Measurements from ENCODE around the gene AMFR. TPM values are rescaled to one million over a fixed set of nuclear protein-coding genes. Genes with fewer than 3 reads are reported as not detected.

AMFR gene
- total RNA-seq, 1 experiment from 2014 or later: 197 TPM

DNA sequence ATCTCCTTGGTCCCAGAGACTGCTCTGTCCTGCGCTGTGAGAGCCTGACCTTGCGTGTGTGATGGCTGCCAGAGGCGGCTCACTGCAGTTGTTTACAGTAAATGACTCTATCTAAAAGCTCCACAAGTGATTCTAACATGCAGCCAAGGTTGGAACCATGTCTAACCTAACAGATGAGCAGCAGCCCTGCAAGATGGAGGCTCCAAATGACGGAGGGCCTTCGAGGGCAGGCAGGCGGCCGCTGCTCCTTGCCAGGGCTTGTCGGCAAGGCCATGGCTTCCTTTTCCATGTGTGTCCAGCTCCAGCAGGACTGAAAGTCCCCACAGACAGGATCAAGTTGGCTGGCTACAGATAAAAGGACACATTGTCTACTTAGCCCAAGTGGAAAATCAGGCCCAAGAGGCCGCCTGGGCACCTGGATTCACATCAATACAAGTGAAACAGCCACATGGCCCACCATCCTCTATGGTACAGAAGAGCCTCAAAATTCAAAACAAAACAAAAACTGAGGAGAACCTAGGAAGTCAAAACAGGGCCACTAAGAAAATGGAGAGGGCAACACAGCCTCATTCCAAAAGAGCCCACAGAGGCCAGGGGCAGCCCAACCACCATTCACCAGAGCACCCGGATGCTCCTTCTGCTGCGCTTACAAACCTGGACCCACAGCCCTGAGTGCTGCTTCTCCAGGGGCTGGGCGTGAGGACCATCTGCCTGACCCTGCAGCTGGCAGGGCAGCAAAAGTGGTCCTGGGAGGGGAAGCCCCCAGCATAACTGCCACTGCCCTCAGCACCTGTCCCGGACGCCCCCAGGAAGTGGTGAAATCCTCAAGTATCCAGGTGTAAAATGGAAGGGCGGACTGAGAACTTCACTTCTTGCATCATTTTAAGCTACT, 65.0 kb downstream of the AMFR start:
- Histone ChIP-seq H3K27ac (no peak overlapping the region), H3K27me3 (replicated peaks) (no peaks in the 10 kb centered on the region), H3K9me3 (replicated peaks) (no peaks in the 10 kb centered on the region), H3K36me3 (peaks cover 36% of the 10 kb centered on the region), H3K4me1 (replicated peaks) (peaks cover 21% of the 10 kb centered on the region), H3K4me3 (no peak overlapping the region)
- DNase-seq (ENCODE audit: low read depth in 1 of 2, low spot score in 2 of 2): peak in 1 of 2 experiments; percentile 38

DNA sequence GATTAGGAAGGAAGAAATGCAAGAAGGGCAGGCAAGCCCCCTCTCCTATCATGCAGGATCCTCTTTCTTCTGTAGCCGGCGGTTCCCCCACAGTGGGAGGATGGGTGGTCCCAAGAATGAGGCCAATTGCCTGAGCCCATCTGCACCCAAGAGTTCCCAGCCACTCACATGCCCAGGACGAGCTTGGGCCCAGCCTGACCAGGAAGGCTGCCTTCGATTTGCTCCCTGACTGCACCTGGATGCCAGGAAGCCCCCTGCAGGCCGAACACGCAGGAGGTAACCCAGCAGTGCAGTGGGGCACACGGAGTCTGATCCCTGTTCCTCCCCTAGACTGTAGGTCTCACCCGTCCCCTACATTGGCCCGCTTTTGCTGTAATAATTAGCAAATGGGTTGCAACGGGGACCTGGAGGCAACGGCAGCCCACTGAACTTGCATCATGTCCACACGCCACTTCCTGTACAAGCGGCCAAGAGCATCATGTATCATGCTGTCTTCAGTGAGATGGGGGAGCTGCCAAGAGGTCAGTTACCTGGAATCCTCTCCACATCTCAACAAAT, 67.5 kb downstream of the AMFR start:
- DNase-seq (ENCODE audit: low read depth in 1 of 2, low spot score in 2 of 2): peak in 1 of 2 experiments; percentile 47
- peak overlapping the region; percentile 88 for H3K27ac ChIP-seq
- H3K4me1 ChIP-seq (replicated peaks): peaks cover 23% of the 10 kb centered on the region
- peak overlapping the region; percentile 26 for H3K4me3 ChIP-seq
- H3K9me3 ChIP-seq (replicated peaks): no peaks in the 10 kb centered on the region
- peaks cover 13% of the 10 kb centered on the region for H3K36me3 ChIP-seq
- H3K27me3 ChIP-seq (replicated peaks): no peaks in the 10 kb centered on the region

DNA sequence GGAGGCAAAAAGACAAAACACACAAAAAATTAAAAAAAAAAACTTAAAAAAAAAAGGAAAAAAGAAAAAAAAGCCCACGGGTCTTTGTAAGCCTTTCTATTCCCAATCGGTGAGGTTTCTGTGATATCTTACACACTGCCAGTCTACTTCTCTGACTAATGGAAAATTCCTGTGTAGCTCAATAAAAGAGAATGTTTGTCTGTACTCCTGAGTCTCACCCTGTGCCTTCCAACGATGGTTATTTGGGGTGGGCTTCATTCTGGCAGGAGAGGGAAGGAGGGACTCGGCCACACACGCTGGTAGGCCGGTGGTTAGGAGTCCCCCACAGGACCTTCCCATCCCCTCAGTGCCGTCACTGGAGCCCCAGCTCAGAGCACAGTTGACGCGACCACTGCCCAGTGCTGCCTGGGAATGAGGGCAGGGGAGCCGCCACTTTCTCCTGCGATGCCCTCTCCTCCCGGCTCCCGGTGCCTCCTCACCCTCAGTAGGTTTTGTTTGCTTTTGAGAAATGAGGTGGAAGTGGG, 68.0 kb downstream of the AMFR start:
- peak in 1 of 2 experiments; percentile 62 for DNase-seq (ENCODE audit: low read depth in 1 of 2, low spot score in 2 of 2)
- peak overlapping the region; percentile 26 for H3K4me3 ChIP-seq
- H3K4me1 ChIP-seq (replicated peaks): peaks cover 23% of the 10 kb centered on the region
- no peaks in the 10 kb centered on the region for H3K27me3 ChIP-seq (replicated peaks)
- H3K27ac ChIP-seq: peak overlapping the region; percentile 88
- peaks cover 9% of the 10 kb centered on the region for H3K36me3 ChIP-seq
- no peaks in the 10 kb centered on the region for H3K9me3 ChIP-seq (replicated peaks)

DNA sequence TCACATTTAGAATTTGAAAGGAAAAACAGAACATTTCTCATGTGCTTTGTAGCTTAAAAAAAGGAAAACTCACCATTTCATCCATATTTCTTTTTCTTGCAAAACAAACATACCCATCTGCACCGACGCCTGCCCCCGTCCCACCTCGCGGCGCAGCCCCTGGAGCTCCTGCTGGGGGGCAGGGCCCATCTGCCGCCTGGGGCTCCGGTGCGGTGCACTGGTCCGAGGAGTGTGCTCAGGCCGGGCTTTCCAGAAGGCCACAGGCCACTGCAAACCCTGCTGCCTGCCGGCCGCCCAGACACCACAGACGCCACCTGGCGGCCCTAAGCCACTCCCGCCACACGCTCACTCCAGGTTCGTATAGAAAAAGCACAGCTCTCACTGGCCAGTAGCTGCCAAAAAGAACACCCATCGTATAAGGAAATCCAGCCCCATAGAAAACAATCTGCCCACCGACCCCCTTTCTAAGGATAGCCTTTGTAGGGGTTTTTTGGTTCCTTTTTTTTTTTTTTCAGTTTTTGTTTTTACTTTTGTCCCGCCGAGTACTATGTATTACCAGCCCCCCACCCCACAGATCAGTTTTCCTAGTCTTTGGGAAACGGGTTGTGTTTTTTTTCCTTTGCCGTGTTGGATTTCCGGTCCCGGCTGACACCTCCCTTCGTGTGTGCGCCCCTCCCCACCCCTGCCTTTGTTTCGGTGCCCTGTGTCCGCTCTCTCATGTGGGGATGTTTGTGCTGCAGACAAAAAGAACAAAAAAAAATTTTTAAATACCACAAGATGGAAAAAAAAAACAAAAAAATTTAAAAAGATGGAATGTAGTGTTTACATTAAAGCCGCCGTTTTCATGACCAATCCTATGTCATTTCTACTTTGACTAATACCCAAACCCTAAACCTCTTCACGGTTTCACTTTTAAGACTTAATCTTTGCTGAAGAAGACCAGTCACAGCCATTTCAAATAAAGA, 68.8 kb downstream of the AMFR start:
- peak; percentile 89 to 94 for DNase-seq (ENCODE audit: low read depth in 1 of 2, low spot score in 2 of 2)
- Histone ChIP-seq H3K4me1 (replicated peaks) (peaks cover 23% of the 10 kb centered on the region), H3K9me3 (replicated peaks) (no peaks in the 10 kb centered on the region), H3K27me3 (replicated peaks) (no peaks in the 10 kb centered on the region), H3K4me3 (peak overlapping the region; percentile 26), H3K27ac (peak overlapping the region; percentile 88), H3K36me3 (0 out of 2 replicates have a peak, but pooled peaks cover 2% of the 10 kb centered on the region)

DNA sequence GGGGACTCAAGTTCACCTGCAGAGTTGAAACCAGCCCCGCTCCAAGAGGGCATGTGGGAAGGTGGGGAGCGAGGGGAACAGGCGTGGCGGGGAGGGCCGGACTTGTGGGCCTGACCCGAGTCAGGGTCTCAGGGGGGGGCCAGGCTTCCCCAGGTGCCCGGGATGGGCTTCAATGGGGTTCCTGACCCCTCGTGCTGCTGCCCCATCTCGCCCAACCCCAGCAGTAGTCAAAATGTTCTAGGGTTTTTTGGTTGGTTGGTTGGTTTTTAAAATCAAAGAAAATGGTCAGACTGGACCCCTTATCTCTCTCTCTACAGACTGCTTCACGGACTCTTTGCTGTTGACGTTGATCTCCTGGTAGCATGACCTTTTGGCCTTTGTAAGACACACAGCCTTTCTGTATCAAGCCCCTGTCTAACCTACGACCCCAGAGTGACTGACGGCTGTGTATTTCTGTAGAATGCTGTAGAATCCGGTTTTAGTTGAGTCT, 69.5 kb downstream of the AMFR start:
- H3K27me3 ChIP-seq (replicated peaks): no peaks in the 10 kb centered on the region
- H3K36me3 ChIP-seq: 0 out of 2 replicates have a peak, but pooled peaks cover 2% of the 10 kb centered on the region
- DNase-seq (ENCODE audit: low read depth in 1 of 2, low spot score in 2 of 2): peak in 1 of 2 experiments; percentile 38
- H3K4me3 ChIP-seq: peak overlapping the region; percentile 26
- H3K4me1 ChIP-seq (replicated peaks): peaks cover 23% of the 10 kb centered on the region
- peak overlapping the region; percentile 88 for H3K27ac ChIP-seq
- no peaks in the 10 kb centered on the region for H3K9me3 ChIP-seq (replicated peaks)

DNA sequence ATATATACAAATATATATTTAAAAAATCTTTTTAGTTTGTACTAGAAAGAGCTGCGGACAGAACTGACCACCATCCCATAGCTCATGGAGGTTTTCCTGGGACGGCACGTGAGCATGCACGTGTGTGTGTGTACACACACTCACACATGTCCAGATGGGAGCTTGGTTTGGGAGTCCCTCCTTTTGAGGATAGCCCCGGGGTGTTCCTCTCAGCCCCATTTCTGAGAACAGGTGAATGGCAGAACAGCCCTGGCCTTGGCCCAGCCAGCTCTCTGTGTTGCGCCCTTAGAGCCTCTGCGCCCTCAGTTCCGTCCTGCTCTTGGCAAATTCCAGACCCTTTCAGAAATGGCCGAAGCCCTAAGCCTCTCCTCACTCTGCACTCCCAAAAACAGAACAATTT, 70.1 kb downstream of the AMFR start:
- no peaks in the 10 kb centered on the region for H3K9me3 ChIP-seq (replicated peaks)
- peaks cover 23% of the 10 kb centered on the region for H3K4me1 ChIP-seq (replicated peaks)
- H3K27me3 ChIP-seq (replicated peaks): no peaks in the 10 kb centered on the region
- H3K4me3 ChIP-seq: no peak overlapping the region
- peak in 1 of 2 experiments; percentile 26 for DNase-seq (ENCODE audit: low read depth in 1 of 2, low spot score in 2 of 2)
- no peaks in the 10 kb centered on the region for H3K36me3 ChIP-seq
- no peak overlapping the region for H3K27ac ChIP-seq

DNA sequence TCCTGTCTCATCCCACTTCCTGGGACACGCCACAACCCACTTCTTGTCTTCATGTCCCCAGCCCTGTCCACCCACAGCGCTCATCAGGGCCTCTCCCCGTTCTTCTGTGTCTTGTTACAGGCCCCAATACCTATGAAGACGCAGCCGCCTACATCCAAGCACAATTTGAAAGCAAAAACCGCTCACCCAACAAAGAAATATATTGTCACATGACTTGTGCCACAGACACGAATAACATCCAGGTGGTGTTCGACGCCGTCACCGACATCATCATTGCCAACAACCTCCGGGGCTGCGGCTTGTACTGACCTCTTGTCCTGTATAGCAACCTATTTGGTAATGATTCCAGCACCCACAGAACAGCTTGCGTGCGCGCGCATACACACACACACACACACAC, 70.6 kb downstream of the AMFR start:
- Histone ChIP-seq H3K4me1 (replicated peaks) (peaks cover 23% of the 10 kb centered on the region), H3K4me3 (no peak overlapping the region), H3K27me3 (replicated peaks) (no peaks in the 10 kb centered on the region), H3K27ac (no peak overlapping the region), H3K36me3 (no peaks in the 10 kb centered on the region), H3K9me3 (replicated peaks) (no peaks in the 10 kb centered on the region)
- DNase-seq (ENCODE audit: low read depth in 1 of 2, low spot score in 2 of 2): peak in 1 of 2 experiments; percentile 37

DNA sequence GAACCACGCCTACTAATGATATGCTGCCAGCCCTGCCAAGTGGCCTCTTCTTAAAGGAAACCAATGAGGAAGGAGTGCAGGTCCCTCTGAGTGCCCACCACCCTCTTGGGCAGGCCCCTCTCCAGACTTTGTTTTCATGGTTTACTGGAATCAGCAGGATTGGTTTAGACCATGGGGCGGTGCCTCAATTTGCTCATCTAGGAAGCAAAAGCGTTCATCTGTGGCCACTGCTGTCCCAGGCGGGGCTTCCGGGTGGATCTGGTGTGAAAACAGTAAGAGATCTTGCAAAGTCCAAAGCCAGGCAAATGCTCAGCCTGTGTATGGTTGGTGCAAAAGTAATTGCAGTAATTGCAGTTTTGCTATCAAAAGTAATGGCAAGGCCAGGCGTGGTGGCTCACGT, 71.3 kb downstream of the AMFR start:
- H3K36me3 ChIP-seq: no peaks in the 10 kb centered on the region
- no peaks in the 10 kb centered on the region for H3K9me3 ChIP-seq (replicated peaks)
- H3K4me1 ChIP-seq (replicated peaks): peaks cover 23% of the 10 kb centered on the region
- H3K27ac ChIP-seq: no peak overlapping the region
- no peak overlapping the region for H3K4me3 ChIP-seq
- H3K27me3 ChIP-seq (replicated peaks): no peaks in the 10 kb centered on the region
- peak in 1 of 2 experiments; percentile 24 for DNase-seq (ENCODE audit: low read depth in 1 of 2, low spot score in 2 of 2)

DNA sequence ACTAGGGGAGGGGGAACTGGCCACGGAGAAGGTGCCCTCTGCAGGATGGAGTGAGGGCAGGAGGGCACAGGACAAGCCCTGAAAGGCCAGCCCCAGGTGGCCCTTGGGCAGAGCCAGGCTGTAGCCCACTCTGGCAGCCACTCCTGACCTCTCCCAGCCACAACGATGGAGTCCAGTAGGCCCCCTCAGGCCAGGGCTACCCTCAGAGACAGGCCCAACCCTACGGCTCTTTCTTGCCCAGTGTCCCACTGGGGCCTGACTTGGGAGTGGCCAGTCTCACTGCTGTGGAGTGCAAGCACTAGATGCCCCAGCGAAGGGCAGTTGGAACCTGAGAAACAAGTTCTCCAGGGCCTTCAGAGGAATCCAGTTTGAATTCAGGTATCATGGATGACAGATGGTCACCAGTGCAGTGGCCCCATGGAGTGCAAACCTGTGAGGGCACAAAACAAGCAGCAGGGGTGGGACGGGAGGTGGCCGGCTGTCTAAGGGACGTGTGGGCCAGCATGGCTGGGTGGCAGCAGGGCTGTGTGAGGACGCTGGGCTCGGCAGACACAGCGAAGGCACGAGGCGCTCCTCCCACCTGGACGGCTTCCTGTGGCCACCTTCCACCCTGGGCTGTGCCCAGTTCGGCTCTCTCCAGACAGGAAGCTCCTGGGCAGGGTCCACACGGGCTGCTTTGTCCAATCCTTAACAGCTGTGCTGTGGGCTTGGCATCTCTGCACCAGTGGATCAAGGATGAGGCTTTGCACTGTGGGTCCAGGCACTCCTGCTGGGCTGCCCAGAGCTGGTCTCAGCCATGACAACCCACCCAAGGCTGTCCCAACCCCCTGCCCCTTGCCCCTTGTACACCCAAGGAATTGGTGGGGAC, 72.1 kb downstream of the AMFR start:
- Histone ChIP-seq H3K4me1 (replicated peaks) (peaks cover 23% of the 10 kb centered on the region), H3K27ac (no peak overlapping the region), H3K9me3 (replicated peaks) (no peaks in the 10 kb centered on the region), H3K4me3 (no peak overlapping the region), H3K36me3 (no peaks in the 10 kb centered on the region), H3K27me3 (replicated peaks) (no peaks in the 10 kb centered on the region)
- DNase-seq (ENCODE audit: low read depth in 1 of 2, low spot score in 2 of 2): peak in 1 of 2 experiments; percentile 35

DNA sequence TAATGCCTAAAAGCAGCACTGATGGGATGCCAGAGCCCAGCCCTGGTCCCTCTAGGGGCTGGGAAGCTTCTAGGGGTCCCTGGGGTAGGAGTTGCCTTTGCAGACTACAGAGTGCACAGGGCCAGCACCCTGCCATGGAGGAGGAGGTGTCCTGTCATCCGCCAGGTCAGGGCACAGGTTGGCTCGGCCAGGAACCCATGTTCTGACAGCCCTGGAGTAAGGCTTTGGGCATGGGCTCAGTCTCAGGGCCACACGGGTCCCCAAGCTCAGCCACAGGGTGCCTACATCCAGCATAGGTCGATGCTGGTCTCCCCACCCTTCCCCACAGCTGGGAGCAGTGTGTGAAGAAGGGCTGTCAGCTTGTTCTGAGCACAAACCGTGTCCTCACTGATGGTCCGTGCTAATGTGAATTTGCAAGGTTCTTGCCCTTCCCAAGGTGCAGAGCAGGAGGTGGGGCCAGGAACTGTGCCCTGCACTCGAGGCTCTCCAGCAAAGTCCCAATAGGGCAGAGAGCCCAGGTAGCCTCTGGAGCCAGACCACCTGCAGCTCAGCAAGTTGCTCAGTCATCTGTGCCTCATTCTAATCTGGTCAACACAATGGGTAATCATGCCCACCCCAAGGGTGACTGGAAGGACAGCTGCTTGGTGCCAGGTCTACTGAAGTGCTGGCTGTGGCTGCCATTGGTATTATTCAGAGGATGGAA, 72.8 kb downstream of the AMFR start:
- Histone ChIP-seq H3K9me3 (replicated peaks) (no peaks in the 10 kb centered on the region), H3K4me3 (no peak overlapping the region), H3K4me1 (replicated peaks) (peaks cover 16% of the 10 kb centered on the region), H3K27ac (no peak overlapping the region), H3K27me3 (replicated peaks) (no peaks in the 10 kb centered on the region), H3K36me3 (no peaks in the 10 kb centered on the region)
- peak in 1 of 2 experiments; percentile 17 for DNase-seq (ENCODE audit: low read depth in 1 of 2, low spot score in 2 of 2)

DNA sequence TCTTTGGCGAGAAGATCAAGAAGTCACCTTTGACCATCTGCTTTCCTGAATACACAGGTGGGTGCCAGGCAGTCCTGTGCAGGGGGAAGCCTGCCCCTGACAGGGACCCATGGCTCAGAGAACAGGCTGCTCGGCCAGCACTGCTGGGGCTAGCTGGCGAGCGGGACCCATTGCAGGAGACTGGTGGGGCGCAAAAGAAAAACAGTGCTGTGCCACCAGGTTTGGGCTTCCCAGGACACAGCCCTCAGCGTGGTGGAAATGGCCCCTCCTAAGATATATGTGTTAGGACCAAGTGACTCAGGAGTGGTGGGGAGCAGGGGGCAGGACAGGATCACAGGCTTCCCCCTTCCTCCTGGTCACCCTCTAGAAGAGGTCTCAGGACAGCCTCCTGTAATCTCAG, 73.9 kb downstream of the AMFR start:
- Histone ChIP-seq H3K27me3 (replicated peaks) (no peaks in the 10 kb centered on the region), H3K36me3 (no peaks in the 10 kb centered on the region), H3K4me1 (replicated peaks) (peaks cover 13% of the 10 kb centered on the region), H3K4me3 (no peak overlapping the region), H3K27ac (no peak overlapping the region), H3K9me3 (replicated peaks) (no peaks in the 10 kb centered on the region)
- DNase-seq (ENCODE audit: low read depth in 1 of 2, low spot score in 2 of 2): no peak
